ENCODE results near the gene PRLHR. TPM values are rescaled to one million over a fixed set of nuclear protein-coding genes. Genes with fewer than 3 reads are reported as not detected.

The PRLHR gene
- total and polyA plus RNA-seq, 2 donors, result 0.02 to 0.05 TPM

Other genes starting within 250 kb of the PRLHR start
- 15.4 TPM for gene CACUL1, start 159.3 kb upstream of the PRLHR start, total RNA-seq
- 9.9 TPM for gene CACUL1, start 159.3 kb upstream of the PRLHR start, polyA plus RNA-seq